Lower lobe of right lung (tissue), 2 donors: ENCODE measurements around the gene SOX5. TPM values are rescaled to one million over a fixed set of nuclear protein-coding genes. Genes with fewer than 3 reads are reported as not detected.

Experiments
- ATAC-seq, 2 donors: fragments of 200-7000 bp; cut with Tn5 transposase; one replicate each; pipeline ENCODE4 v1.9.1; 2020 to 2022; ENCODE audit warnings: mild to moderate bottlenecking in 2 of 2, moderate library complexity in 2 of 2
- DNase-seq: peaks from one replicate; pipeline ENCODE4 v3.0.0-alpha.2; 2020
- H3K27ac ChIP-seq: fragments of 200-600 bp; one replicate; pipeline ENCODE4 v1.8.0; 2022
- H3K27me3 ChIP-seq: fragments of 200-600 bp; one replicate; pipeline ENCODE4 v1.8.0; 2022; ENCODE audit warnings: low read depth
- H3K36me3 ChIP-seq: fragments of 200-600 bp; one replicate; pipeline ENCODE4 v1.8.0; 2022; ENCODE audit warnings: mild to moderate bottlenecking
- H3K4me1 ChIP-seq: fragments of 200-600 bp; one replicate; pipeline ENCODE4 v1.8.0; 2022
- H3K4me3 ChIP-seq: fragments of 200-600 bp; one replicate; pipeline ENCODE4 v1.8.0; 2022; ENCODE audit warnings: mild to moderate bottlenecking
- H3K9me3 ChIP-seq: fragments of 200-600 bp; one replicate; pipeline ENCODE4 v1.8.0; 2022
- intact Hi-C: fragments of 100-400 bp; cut with DNase I; formaldehyde crosslinking; loops from one replicate; pipeline ENCODE4 v1.11.0; 2022
- total RNA-seq: library from RNA; stranded (reverse); fragmentation: NEBNext Ultra II Directional; extraction: Animal tissue kit (Norgen Biotek cat#: 25700); gene quantifications from one replicate; pipeline ENCODE4 v1.2.1, GENCODE V29; 2021
- TF ChIP-seq, protein P1 (sequence below): fragments of 200-600 bp; IDR thresholded peaks from one replicate; pipeline ENCODE4 v1.8.0; 2022; ENCODE audit warnings: antibody characterized with exemption, mild to moderate bottlenecking
- donor health status: DM: no; HTN: yes; CAD: no; lungs with severe emphysema.

The SOX5 gene
- total RNA-seq, 1 donor from 2014 or later = 14.0 TPM

DNA sequence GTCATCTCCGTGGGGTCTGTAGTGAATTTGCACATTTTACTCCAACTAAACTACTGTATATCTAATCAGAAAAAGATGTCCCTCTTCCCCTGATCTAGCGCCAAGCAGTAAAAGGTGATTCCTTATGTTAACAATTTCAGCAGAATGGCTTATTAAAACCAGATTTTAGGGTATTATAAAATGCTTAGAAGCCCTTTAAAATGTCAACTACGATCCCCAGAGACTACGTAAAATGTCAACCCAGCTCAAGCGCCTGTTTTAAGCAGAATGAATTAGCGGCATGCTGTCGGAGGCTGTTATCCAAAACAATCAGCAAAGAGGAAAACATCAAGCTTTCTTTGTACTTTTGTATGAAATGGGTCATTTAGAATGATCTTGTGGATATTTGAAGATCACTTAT is 408.9 kb downstream of the SOX5 start:
- H3K27ac ChIP-seq = no peak overlapping the region
- H3K4me3 ChIP-seq = no peak overlapping the region
- no peaks in the 10 kb centered on the region for H3K4me1 ChIP-seq
- DNase-seq (no peak), ATAC-seq (no peak)
- H3K36me3 ChIP-seq = peaks cover 8% of the 10 kb centered on the region
- H3K27me3 ChIP-seq = no peaks in the 10 kb centered on the region
- H3K9me3 ChIP-seq = no peaks in the 10 kb centered on the region
- intact Hi-C loops = no loop called here
- TF ChIP-seq, protein P1, sequence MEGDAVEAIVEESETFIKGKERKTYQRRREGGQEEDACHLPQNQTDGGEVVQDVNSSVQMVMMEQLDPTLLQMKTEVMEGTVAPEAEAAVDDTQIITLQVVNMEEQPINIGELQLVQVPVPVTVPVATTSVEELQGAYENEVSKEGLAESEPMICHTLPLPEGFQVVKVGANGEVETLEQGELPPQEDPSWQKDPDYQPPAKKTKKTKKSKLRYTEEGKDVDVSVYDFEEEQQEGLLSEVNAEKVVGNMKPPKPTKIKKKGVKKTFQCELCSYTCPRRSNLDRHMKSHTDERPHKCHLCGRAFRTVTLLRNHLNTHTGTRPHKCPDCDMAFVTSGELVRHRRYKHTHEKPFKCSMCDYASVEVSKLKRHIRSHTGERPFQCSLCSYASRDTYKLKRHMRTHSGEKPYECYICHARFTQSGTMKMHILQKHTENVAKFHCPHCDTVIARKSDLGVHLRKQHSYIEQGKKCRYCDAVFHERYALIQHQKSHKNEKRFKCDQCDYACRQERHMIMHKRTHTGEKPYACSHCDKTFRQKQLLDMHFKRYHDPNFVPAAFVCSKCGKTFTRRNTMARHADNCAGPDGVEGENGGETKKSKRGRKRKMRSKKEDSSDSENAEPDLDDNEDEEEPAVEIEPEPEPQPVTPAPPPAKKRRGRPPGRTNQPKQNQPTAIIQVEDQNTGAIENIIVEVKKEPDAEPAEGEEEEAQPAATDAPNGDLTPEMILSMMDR = no peak

DNA sequence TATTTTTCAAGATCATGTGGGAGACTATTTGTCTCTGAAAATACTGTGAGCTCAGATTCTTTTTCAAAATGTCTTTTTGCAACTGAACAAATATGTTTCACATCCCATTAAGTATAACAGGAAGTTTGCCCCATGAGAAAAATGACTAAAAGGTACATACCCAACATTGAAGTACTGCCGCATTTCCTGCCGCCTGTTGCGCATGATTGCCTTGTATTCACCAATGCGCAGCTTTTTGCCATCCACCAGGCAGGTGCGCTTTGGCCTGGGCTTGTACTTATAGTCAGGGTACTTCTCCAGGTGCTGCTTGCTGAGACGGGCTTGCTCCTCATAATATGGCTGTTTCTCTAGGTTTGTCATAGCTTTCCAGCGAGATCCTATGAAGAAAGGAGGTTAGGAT is 413.2 kb downstream of the SOX5 start:
- Histone ChIP-seq H3K9me3 (no peaks in the 10 kb centered on the region), H3K27me3 (no peaks in the 10 kb centered on the region), H3K36me3 (peaks cover 8% of the 10 kb centered on the region), H3K4me3 (no peak overlapping the region), H3K4me1 (no peaks in the 10 kb centered on the region), H3K27ac (no peak overlapping the region)
- intact Hi-C loops = no loop called here
- TF ChIP-seq, protein P1 = no peak
- DNase-seq (no peak), ATAC-seq (no peak)

DNA sequence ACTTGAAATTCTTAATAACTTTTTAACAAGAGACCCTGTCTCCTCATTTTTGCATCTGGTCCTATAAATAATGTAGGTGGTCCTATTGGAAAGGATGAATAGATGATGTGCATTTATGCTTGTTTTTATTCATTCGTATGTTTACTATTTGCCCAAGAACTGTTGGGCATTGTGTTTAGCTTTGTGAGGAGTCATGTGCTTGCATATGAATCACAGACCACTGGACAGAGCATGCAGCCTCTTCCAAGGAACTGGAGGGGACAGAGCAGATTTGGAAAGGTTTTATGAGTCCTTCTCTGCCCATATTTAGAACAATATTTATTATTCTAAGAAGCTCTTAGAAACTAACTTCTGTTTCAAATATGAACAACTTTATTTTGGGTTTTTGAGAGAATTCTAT is 414.0 kb downstream of the SOX5 start:
- Histone ChIP-seq H3K27me3 (no peaks in the 10 kb centered on the region), H3K9me3 (no peaks in the 10 kb centered on the region), H3K36me3 (peaks cover 8% of the 10 kb centered on the region), H3K27ac (no peak overlapping the region), H3K4me3 (no peak overlapping the region), H3K4me1 (no peaks in the 10 kb centered on the region)
- no peak for ATAC-seq
- DNase-seq = no peak
- TF ChIP-seq, protein P1 = no peak
- intact Hi-C loops = no loop called here

DNA sequence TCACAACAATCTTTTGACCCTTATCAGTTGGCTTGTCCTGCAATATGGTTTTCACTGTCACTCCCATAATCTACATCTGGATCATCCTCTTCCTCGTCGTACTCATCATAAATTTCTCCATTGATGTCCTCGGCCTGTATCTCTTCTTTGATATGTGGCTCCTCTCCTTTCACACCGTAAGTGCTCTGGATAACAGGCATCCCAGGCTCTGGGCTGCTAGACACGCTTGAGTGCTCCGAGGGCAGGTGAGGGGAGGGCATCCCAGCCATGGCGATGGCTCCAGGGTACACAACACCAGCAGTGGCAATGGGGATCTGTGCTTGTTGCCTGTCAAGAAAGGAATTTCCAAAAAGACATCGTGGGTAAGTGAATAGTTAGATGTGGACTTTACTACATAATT is 415.3 kb downstream of the SOX5 start:
- TF ChIP-seq, protein P1 = no peak
- intact Hi-C loops = no loop called here
- H3K27me3 ChIP-seq = no peaks in the 10 kb centered on the region
- DNase-seq = no peak
- no peaks in the 10 kb centered on the region for H3K4me1 ChIP-seq
- peaks cover 8% of the 10 kb centered on the region for H3K36me3 ChIP-seq
- H3K9me3 ChIP-seq = no peaks in the 10 kb centered on the region
- H3K27ac ChIP-seq = no peak overlapping the region
- H3K4me3 ChIP-seq = no peak overlapping the region
- ATAC-seq = no peak

DNA sequence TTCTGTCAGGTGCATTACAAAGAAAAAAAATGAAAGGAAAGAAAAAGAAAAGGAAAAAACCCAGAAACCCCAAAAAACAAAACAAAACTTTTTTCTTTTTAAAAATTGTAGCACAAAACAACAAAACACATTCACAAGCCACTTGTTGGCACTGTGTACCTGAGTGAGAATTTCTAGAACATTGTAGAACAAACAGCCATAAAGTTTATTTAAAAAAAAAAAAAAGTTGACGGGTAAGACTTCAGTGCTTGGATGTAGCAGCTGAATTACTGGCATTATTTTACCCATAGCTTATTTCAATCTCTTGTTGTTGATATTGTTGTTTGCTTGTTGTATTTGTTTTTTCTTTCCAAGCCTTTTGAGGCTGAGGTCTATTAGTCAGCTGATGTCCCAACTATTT is 415.8 kb downstream of the SOX5 start:
- Histone ChIP-seq H3K9me3 (no peaks in the 10 kb centered on the region), H3K36me3 (peaks cover 8% of the 10 kb centered on the region), H3K27me3 (no peaks in the 10 kb centered on the region), H3K4me1 (no peaks in the 10 kb centered on the region), H3K27ac (no peak overlapping the region), H3K4me3 (no peak overlapping the region)
- DNase-seq = no peak
- TF ChIP-seq, protein P1 = no peak
- ATAC-seq = no peak
- intact Hi-C loops = no loop called here

DNA sequence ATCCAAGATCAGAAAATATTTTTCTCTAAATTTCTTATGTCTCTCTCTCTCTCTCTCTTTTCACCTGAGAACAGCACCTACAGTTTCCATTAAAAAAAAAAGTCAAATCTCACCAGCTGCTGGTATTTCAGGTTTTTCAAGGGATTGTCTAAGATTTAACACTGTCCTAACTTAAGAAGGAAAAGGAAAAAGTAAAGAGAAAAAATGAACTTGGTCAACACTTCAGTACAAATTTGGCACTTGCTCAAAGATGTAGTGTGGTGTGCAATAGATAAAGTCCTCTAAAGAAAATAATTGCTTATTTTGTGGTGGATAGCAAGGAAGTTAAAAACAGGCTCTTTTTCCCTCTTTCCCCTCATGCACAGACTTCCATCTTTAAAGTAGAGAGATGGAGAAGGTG is 416.2 kb downstream of the SOX5 start:
- Histone ChIP-seq H3K4me1 (no peaks in the 10 kb centered on the region), H3K9me3 (no peaks in the 10 kb centered on the region), H3K36me3 (peaks cover 8% of the 10 kb centered on the region), H3K27ac (no peak overlapping the region), H3K4me3 (no peak overlapping the region), H3K27me3 (no peaks in the 10 kb centered on the region)
- intact Hi-C loops = no loop called here
- ATAC-seq (no peak), DNase-seq (no peak)
- TF ChIP-seq, protein P1 = no peak
